ENCODE measurements around the gene SLIT3.
"Not testable (repeated sequence)": the region's sequence is repeated elsewhere in the genome, so short reads cannot be mapped to it uniquely, and the experiment has no call there.

SLIT3 gene

GRCh38 chr5:168765551-168766425, 535.2 kb downstream of the SLIT3 start:
- no peak for DNase-seq (ENCODE audit: low spot score)

- DNase-seq (ENCODE audit: low spot score), result no peak
These were observed 535.8 kb downstream of the SLIT3 start for GRCh38 chr5:168765086-168765550.

DNA sequence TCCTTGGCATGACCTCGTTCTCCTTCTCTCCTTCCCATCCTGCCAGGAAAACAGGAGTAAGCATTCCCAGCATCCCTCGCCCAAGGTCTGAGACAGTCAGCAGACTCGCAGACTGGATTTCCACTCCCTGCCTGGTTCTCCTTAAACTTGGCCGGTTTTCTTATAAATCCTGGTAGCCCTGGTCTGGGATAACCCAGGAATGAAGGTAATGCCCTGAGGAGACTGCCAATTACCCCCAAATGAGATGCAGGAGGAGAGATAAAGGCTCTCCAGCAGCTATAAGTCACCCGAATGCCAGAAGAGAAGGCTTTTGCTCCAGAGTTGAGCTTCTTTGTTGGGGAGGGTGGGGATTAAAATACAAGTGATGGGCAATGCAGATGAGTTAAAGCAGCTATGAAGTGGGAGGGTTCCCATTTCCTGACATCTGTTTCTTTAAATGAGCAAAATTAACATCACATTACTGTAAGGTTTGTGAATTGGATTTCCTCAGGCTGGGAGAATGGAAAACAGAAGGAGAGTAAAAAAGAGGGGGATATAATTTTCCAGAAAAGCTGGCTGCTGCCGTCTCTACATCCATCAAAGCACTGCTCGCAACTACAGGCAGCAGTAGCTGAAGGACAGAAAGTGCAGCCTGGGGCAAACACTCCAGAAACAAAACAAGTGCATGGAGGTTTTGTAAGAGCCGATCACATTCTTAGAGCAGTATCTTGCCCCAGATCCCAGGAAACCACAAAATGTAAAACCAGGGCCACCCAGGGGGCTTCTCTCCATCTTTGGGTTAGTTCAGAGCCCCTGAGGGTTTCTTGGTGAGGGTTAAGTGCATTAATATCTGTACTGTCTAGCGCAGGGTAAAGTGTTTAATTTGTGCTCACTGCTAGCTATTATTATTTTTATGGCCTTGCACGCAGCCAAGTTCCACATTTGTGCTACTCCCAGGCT, 544.2 kb downstream of the SLIT3 start:
- DNase-seq (ENCODE audit: low spot score), result no peak

DNA sequence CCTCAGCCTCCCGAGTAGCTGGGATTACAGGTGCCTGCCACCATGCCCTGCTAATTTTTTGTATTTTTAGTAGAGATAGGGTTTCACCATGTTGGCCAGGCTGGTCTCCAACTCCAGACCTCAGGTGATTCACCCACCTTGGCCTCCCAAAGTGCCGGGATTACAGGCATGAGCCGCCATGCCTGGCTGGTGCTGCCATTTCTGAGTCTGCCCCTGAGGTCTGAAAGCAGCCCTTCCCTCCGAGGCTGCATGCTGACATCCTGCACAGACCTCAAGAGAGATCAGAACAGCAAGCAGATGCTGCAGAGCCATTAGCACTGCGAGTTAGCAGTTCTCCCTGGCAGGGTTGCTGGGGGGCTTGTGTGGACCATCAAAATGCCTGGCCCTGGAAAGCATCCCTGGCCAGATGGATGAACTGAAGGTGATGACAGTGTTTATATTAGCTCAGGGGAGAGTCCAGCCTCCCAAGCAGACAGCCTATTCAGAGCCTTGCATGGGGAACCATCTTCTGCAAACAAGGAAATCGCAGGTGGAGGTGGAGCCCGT, 545.3 kb downstream of the SLIT3 start:
- DNase-seq (ENCODE audit: low spot score), result no peak

DNA sequence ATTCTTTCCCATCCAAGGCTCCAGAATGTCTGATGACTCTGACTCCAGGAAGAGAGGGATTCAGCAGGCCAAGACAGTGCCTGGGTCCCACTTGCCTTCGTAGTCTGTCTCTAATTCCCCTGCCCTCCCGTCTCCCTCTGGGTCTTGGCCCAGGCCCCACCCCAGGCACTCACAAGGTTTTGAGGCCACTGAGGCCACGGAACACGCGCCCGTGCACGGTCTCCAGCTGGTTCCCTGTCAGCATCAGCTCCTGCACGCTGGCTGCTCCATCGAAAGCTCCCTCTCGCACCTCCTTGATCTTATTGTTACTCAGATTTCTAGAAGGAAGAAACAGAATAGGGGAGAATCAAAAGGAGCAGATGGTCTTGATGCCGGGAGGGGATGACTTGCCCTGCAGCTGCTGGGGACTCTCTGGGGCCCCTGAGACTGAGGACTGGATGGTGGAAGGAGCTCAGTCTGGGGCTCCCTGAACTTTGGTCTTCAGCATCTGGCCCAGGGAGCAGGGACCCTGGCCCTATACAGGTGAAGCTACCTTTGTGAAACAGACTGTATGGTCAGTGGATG, 547.2 kb downstream of the SLIT3 start:
- DNase-seq (ENCODE audit: low spot score), result no peak

DNA sequence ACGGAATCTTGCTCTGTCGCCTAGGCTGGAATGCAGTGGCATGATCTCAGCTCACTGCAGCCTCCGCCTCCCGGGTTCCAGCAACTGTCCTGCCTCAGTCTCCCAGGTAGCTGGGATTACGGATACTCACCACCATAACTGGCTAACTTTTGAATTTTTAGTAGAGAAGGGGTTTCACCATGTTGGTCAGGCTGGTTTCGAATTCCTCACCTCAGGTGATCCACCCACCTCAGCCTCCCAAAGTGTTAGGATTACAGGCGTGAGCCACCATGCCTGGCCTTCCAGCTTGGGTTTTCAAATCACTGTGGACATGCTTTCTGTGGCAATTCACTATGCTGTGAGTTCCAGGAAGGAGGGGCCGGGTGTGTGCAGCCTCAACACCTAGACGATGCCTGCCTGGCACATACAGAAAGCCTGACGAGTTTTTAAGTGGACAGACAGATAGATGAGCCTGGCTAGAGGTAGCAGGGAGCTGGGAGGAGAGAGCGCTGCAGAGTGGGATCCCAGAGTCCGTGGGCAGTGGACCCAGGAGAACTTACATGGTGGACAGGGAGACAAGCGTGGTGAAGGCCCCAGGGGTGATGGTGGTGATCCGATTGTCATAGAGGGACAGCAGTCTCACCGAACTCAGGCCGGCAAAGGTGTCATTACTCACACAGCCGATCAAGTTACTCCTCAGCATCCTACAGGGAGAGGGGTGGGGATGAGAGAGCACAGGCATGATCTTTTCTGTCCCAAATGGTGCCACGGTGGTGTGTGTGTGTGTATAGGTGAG, 548.3 kb downstream of the SLIT3 start:
- DNase-seq (ENCODE audit: low spot score), result no peak

DNA sequence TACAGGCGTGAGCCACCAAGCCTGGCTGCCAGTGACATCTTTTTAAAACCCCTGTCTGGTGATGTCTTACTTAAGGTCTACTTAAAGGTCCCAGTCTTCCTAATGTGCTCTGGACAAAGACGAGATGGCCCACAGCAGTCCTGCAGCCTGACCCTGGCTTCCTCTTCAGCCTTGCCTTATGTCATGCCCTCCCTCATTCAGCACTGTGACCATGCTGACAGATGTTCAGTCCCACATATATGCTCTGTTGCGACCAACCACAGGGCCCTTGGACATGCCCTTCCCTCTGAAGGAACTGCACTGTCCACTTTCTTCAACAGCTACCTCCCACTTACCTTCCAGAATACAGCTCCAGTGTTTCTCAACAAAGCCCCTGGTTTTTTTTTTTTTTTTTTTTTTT, 548.9 kb downstream of the SLIT3 start:
- no peak for DNase-seq (ENCODE audit: low spot score)

DNA sequence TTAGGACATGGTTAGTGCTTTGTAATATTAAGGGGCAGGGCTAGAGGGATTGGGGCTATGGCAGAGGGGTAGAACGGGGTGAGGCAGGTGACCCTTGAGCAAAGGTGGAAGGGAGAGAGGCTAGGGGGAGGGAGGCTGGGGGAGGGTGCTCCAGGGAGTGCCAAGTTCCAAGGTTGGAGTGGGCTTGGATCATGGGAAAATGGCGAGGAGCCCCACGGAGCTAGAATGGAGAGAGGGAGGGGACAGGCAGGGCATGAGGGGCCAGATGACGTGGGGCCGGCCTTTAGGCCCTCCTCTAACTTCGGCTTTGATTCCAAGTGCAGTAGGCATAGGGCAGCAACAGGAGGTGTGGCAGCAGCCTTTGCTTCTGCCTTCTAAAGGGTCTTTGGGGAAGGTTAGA, 550.0 kb downstream of the SLIT3 start:
- no peak for DNase-seq (ENCODE audit: low spot score)

GRCh38 chr5:168749391-168750100, 551.4 kb downstream of the SLIT3 start:
- no peak for DNase-seq (ENCODE audit: low spot score)

GRCh38 chr5:168747987-168748777, 552.8 kb downstream of the SLIT3 start:
- DNase-seq (ENCODE audit: low spot score), result peak; percentile 86

DNA sequence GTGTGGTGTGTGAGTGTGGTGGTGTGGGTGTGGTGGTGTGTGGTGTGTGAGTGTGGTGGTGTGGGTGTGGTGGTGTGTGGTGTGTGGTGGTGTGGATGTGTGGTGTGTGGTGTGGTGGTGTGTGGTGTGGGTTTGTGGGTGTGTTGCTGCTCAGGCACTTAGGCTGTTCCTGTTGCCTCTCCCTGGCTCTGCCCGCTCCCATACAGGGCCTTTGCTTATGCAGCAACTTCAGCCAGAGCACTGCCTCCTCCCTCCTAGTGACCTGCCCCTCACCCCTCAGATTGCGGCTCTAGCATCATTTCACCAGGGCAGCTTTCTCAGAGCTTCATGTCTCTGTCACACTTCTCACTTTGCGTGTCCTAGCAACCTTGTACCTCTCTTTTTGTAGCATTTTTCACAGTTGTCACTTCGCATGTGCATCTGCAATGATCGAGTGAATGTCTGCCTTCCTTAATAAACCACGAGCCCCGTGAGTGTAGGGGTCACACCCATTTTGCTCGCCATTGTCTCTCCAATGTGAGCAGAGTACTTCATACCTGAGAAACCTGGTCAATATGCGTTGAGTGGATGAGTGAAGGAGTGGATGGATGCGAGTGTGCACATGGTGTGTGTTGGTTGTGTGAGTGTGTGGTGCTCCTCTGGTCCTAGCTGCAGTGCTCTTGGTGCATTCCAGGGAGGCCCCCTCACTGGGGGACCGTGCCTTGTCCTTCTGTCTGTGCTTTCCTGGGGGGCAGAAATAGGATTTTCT, 553.9 kb downstream of the SLIT3 start:
- DNase-seq (ENCODE audit: low spot score), result no peak

- not testable (repeated sequence) for DNase-seq (ENCODE audit: low spot score)
These were observed 554.6 kb downstream of the SLIT3 start for GRCh38 chr5:168746126-168746892.

- no peak for DNase-seq (ENCODE audit: low spot score)
These were observed 557.3 kb downstream of the SLIT3 start for GRCh38 chr5:168743617-168744016.

- not testable (repeated sequence) for DNase-seq (ENCODE audit: low spot score)
These were observed 558.6 kb downstream of the SLIT3 start for GRCh38 chr5:168742311-168742710.

DNA sequence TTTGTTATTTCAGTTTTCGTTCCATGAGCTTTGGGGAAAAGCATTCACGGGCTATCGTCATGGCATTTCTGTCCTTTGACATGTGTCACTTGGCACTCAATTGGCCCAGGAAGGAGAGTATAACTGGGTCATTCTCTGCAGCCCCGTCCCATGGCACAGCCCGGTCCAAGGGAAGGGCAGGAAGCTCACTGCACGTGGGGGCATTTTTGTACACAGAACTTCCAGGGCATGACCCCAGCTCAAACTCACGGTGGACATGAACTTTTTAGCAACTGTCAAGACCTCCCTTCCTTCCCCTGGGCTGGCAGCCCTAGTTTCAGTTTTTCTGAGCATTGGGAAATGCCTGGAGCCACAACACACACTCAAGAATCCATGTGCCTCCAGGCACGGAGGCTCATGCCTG, 560.1 kb downstream of the SLIT3 start:
- no peak for DNase-seq (ENCODE audit: low spot score)

DNA sequence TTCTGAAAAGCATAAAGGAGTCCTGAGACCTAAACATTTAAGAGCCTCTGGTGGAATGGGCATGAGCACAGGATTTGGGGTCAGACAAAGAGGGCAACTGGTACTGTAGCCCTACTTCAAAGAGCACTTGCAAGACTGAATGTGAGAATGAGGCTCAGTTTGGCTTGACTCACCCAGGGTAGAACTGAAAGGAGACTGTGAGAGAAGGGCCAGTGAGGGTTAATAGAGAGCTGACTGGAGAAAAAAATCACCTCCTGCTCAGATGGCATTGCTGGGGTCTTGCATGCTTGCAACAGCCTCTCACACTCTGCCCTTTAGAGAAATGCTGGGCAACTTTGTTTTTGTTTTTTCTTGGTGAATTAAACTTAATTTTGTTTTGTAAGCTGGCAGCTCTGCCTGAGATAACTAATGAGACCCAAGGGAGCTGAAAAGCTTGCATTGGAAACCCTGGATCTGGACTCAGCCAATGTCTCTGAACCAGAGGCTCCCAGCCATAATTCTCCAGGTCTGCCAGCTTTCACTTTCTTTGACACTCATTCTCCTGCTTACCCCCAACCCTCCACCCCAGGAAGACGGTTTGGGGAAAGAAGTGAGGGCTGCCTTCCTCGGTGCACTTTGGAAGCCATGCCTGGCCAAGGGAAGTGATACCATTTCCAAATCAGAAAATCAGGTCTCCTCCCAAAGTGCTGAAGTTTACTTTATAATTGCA, 560.7 kb downstream of the SLIT3 start:
- DNase-seq (ENCODE audit: low spot score), result no peak

DNA sequence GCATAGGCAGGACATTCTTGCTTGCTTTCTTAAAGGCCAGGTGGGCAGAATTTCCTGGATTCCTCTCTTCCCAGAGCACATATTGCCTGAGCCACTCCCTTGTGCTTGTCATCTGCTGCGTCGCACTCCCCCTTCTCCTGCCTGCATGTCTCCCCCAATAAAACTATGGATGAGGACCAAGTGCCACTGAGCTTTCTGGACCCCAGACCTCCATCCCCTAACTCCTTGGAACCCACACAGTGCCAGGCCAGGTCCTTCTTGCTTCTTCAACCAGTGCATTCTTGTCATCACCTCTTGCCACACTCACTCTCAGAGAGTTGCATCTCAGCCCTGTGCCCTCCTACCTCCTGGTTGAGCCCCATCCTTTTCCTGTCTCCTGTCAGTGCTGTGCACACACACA, 563.9 kb downstream of the SLIT3 start:
- no peak for DNase-seq (ENCODE audit: low spot score)

All from D341Med (cell line).